DOHH2 (cell line): ENCODE data around the gene ATAT1.

ENCODE experiments used
- EZH2phosphoT487 ChIP-seq: fragments of 200-600 bp; sonication (generic); IDR thresholded peaks from 2 replicates; pipeline ENCODE4 v1.6.1; 2017; ENCODE audit warnings: borderline replicate concordance, mild to moderate bottlenecking, antibody characterized with exemption, low read length, moderate library complexity, mixed read lengths
- TF ChIP-seq, protein P1 (sequence below): fragments of 200-600 bp; sonication (generic); IDR thresholded peaks from one replicate; pipeline ENCODE4 v1.5.1; 2014; ENCODE audit warnings: antibody characterized with exemption, mild to moderate bottlenecking, low read depth, low read length; ENCODE audit not compliant: poor library complexity, severe bottlenecking

DNA sequence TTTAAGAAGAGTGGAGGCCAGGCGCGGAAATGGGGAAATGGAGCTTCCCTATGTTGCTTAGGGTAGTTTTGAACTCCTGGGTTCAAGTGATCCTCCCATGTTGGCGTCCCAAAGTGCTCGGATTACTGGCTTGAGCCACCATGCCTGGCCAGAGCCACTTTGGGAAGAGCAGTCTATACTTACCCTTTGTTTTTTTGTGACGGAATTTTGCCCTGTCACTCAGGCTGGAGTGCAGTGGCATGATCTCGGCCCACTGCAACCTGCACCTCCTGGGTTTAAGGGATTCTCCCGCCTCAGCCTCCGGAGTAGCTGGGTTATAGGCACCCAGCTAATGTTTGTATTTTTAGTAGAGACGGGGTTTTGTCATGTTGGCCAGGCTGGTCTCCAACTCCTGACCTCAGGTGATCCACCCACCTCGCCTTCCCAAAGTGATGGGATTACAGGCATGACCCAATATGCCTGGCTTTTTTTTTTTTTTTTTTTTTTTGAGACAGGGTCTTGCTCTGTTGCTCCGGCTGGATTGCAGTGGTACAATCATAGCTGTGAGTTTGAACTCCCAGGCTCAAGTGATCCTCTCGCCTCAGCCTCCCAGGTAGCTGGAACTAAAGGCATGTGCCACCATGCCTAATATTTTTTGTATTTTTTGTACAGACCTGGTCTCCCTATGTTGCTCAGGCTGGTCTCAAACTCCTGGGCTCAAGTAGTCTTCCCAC is 27.6 kb upstream of the ATAT1 start:
- TF ChIP-seq, protein P1, sequence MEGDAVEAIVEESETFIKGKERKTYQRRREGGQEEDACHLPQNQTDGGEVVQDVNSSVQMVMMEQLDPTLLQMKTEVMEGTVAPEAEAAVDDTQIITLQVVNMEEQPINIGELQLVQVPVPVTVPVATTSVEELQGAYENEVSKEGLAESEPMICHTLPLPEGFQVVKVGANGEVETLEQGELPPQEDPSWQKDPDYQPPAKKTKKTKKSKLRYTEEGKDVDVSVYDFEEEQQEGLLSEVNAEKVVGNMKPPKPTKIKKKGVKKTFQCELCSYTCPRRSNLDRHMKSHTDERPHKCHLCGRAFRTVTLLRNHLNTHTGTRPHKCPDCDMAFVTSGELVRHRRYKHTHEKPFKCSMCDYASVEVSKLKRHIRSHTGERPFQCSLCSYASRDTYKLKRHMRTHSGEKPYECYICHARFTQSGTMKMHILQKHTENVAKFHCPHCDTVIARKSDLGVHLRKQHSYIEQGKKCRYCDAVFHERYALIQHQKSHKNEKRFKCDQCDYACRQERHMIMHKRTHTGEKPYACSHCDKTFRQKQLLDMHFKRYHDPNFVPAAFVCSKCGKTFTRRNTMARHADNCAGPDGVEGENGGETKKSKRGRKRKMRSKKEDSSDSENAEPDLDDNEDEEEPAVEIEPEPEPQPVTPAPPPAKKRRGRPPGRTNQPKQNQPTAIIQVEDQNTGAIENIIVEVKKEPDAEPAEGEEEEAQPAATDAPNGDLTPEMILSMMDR: no peak
- no peak for TF ChIP-seq EZH2phosphoT487
